ENCODE results near the gene ANXA8L1.

DNA sequence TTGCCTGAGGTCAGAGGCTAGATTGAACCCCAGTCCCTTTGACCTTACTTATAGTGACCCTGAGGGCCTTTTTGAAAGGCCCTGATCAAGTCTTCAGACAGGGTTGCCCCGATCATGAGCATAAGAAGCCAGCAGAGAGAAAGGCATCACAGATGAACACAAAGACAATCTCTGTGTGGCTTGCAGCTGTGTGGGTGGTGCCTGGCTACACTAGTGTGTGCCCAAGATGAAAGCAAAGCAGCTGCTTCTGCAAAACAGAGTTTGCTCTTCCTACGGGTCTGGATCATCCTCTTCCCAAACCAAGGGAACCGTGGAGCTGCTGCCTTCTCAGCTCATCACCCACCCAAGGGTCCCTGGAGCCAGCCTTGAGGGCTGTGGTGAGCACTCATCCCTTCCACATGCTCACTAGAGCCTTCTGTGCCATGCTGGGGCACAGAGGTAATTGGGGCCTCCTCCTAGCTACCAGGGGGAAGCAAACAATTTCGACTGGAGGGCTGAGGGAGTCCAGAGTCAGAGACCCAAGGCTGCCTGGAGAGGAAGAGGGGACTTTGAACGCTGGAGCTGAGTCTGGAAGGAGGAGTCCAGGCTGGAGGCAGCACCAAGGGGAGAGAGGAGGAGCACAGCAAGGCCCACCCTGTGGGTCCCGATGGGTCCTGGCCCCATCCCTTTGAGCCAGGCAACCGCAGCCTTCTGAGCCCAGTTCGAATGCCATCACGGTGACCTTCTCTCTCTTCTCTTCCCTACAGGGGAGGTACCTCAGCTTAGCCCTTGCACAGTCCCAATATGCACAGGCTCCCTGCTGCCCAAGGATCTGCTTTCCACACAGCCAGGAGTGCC, 46.5 kb upstream of the ANXA8L1 start:
- TF ChIP-seq, protein P1, sequence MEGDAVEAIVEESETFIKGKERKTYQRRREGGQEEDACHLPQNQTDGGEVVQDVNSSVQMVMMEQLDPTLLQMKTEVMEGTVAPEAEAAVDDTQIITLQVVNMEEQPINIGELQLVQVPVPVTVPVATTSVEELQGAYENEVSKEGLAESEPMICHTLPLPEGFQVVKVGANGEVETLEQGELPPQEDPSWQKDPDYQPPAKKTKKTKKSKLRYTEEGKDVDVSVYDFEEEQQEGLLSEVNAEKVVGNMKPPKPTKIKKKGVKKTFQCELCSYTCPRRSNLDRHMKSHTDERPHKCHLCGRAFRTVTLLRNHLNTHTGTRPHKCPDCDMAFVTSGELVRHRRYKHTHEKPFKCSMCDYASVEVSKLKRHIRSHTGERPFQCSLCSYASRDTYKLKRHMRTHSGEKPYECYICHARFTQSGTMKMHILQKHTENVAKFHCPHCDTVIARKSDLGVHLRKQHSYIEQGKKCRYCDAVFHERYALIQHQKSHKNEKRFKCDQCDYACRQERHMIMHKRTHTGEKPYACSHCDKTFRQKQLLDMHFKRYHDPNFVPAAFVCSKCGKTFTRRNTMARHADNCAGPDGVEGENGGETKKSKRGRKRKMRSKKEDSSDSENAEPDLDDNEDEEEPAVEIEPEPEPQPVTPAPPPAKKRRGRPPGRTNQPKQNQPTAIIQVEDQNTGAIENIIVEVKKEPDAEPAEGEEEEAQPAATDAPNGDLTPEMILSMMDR (IDR thresholded peaks at IDR 0.05), result no peak
- TF ChIP-seq POLR2AphosphoS5 (IDR thresholded peaks at IDR 0.05), result no peak
- no peak for TF ChIP-seq POLR2A (IDR thresholded peaks at IDR 0.05)
- TF ChIP-seq EP300 (IDR thresholded peaks at IDR 0.05), result no peak
